ENCODE results near the gene SHISA9.

The SHISA9 gene

GRCh38 chr16:13269359-13269758 is 368.0 kb downstream of the SHISA9 start:
- no peak for DNase-seq (ENCODE audit: low read depth)
- H3K4me3 ChIP-seq (ENCODE audit: low read depth, low read length) = no peak overlapping the region
- TF ChIP-seq, protein P1, sequence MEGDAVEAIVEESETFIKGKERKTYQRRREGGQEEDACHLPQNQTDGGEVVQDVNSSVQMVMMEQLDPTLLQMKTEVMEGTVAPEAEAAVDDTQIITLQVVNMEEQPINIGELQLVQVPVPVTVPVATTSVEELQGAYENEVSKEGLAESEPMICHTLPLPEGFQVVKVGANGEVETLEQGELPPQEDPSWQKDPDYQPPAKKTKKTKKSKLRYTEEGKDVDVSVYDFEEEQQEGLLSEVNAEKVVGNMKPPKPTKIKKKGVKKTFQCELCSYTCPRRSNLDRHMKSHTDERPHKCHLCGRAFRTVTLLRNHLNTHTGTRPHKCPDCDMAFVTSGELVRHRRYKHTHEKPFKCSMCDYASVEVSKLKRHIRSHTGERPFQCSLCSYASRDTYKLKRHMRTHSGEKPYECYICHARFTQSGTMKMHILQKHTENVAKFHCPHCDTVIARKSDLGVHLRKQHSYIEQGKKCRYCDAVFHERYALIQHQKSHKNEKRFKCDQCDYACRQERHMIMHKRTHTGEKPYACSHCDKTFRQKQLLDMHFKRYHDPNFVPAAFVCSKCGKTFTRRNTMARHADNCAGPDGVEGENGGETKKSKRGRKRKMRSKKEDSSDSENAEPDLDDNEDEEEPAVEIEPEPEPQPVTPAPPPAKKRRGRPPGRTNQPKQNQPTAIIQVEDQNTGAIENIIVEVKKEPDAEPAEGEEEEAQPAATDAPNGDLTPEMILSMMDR (conservative IDR thresholded peaks at IDR 0.05; ENCODE audit: low read depth, low read length) = no peak

DNA sequence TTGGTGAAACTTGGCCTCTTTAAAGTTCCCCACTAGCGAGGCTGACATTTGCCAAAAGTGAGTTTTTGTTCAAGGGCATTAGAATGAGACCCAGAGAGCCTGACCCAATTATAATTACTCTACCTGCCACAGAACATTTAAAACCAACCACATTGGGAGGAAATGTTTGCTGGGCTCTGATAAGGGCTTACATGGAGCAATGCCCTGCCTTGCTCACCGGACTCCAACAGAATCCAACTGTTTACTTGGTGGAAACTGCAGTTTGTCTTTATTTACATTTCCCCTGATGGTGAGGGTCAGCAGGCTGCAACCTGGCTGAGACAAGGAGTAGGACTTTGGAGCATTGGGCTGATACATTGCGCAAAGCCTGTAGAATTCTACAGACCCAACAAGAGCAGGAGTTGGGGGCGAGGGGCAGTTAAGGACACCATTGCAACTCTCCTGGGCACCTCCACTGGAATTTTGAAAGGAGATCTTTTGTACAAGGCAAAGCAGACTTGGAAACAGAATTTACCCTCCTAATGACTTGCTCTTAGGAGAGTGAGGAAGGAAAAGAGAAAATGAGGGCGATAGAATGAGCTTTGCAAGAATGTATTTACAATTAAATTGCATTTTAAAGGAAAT is 368.6 kb downstream of the SHISA9 start:
- no peak overlapping the region for H3K4me3 ChIP-seq (ENCODE audit: low read depth, low read length)
- no peak for DNase-seq (ENCODE audit: low read depth)
- TF ChIP-seq, protein P1 (conservative IDR thresholded peaks at IDR 0.05; ENCODE audit: low read depth, low read length) = no peak

DNA sequence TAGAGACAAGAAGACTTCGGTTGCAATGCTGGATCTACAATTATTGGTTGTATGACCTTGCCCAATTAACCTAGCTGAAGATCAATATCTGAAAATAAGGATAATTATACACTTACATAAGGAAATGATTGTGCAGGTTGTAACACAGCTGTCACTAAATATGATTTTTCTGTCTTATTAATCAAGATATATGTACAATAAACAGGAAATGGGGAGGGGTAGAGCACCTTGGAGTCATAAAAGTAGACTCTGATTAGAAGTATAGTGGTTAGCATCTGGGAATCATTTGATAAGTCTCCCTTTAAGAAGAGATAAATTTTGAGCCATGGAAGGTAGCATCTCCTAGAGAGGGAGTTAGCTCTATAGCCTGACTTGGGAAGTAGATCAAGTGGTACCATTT is 369.2 kb downstream of the SHISA9 start:
- no peak for DNase-seq (ENCODE audit: low read depth)
- no peak overlapping the region for H3K4me3 ChIP-seq (ENCODE audit: low read depth, low read length)
- TF ChIP-seq, protein P1 (conservative IDR thresholded peaks at IDR 0.05; ENCODE audit: low read depth, low read length) = no peak

DNA sequence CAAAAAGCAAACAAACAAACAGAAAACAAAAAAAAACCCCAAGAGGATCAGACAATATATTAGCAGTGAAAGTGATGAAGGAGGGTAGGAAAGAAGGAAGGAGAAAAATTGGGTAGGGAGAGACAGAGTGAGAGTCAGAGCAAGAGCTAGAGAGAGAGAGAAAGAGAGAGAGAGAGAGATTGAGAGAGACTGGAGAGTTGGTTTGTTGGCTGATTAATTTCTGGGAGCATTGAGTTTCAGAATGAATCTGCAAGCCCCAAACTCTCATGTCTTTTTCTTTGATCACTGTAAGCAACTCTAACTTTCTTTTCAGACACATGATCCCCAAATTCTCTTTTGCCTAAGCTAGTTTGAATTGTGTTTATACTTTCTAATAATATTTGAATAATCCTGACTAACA is 388.1 kb downstream of the SHISA9 start:
- TF ChIP-seq, protein P1 (conservative IDR thresholded peaks at IDR 0.05; ENCODE audit: low read depth, low read length) = no peak
- no peak overlapping the region for H3K4me3 ChIP-seq (ENCODE audit: low read depth, low read length)
- DNase-seq (ENCODE audit: low read depth) = no peak

All from choroid plexus epithelial cell (primary cell).